K562 (cell line): ENCODE data around the gene DDX50. TPM values are rescaled to one million over a fixed set of nuclear protein-coding genes. Genes with fewer than 3 reads are reported as not detected.

ENCODE experiments used
- BHLHE40 ChIP-seq: IDR thresholded peaks from 2 replicates; pipeline ENCODE4 v1.6.1; 2011; ENCODE audit warnings: low read length, improper control_type of control experiment
- C11orf30 ChIP-seq: fragments of 450-650 bp; IDR thresholded peaks from 2 replicates; pipeline ENCODE4 v1.6.1; 2016; ENCODE audit warnings: low read depth, mild to moderate bottlenecking
- CBX2 ChIP-seq: fragments of 200-600 bp; sonication (generic); IDR thresholded peaks from one replicate; pipeline ENCODE4 v1.6.1; 2012; ENCODE audit warnings: mild to moderate bottlenecking, low read length, inconsistent platforms; ENCODE audit not compliant: insufficient read depth, poor library complexity, severe bottlenecking
- CREB1 ChIP-seq, 2 experiments: sonication (generic) in 1 of 2; formaldehyde crosslinking in 1 of 2; IDR thresholded peaks; 2 replicates each; pipeline versions ENCODE4 v1.6.1 to v1.8.0; 2012 to 2022; ENCODE audit warnings: inconsistent platforms in 1 of 2, mild to moderate bottlenecking in 1 of 2, missing genetic modification reagents in 1 of 2, moderate library complexity in 1 of 2
- CREM ChIP-seq: IDR thresholded peaks from 2 replicates; pipeline ENCODE4 v1.6.1; 2014; ENCODE audit warnings: antibody characterized with exemption, low read depth
- ERF ChIP-seq: fragments of 450-650 bp; formaldehyde crosslinking; IDR thresholded peaks from 2 replicates; pipeline ENCODE4 v1.4.0; 2020; ENCODE audit warnings: mild to moderate bottlenecking, mixed read lengths
- ESRRB ChIP-seq: fragments of 250-450 bp; sonication (Bioruptor Pico); IDR thresholded peaks from 2 replicates; pipeline ENCODE4 v1.5.0; 2020; ENCODE audit warnings: mild to moderate bottlenecking, moderate library complexity, borderline replicate concordance
- FUS ChIP-seq: fragments of 200-400 bp; formaldehyde crosslinking; optimal IDR thresholded peaks from 2 replicates; pipeline ENCODE3; 2017; ENCODE audit warnings: low read depth, low read length
- IRF2 ChIP-seq: sonication (generic); formaldehyde crosslinking; IDR thresholded peaks from 2 replicates; pipeline ENCODE4 v1.8.1; 2022; ENCODE audit warnings: mild to moderate bottlenecking, missing genetic modification reagents
- JUN ChIP-seq, 2 experiments: sonication (generic) in 1 of 2; formaldehyde crosslinking in 1 of 2; IDR thresholded peaks; 2 replicates each; pipeline versions ENCODE4 v1.6.1 to v1.8.0; 2012 to 2022; ENCODE audit warnings: borderline replicate concordance in 2 of 2, mild to moderate bottlenecking in 2 of 2, improper control_type of control experiment in 1 of 2, low read depth in 1 of 2, low read length in 1 of 2, missing genetic modification reagents in 1 of 2
- KLF6 ChIP-seq: fragments of 250-450 bp; sonication (Bioruptor Pico); IDR thresholded peaks from 2 replicates; pipeline ENCODE4 v1.4.0; 2020; ENCODE audit warnings: mild to moderate bottlenecking, moderate library complexity, borderline replicate concordance
- MAFK ChIP-seq: IDR thresholded peaks from 2 replicates; pipeline ENCODE4 v1.6.1; 2011; ENCODE audit warnings: low read length, improper control_type of control experiment
- POLR2H ChIP-seq: IDR thresholded peaks from 2 replicates; pipeline ENCODE4 v1.6.1; 2016; ENCODE audit warnings: missing genetic modification characterization, low read depth, mild to moderate bottlenecking, control low read depth, missing compliant biosample characterization, moderate library complexity
- RBBP5 ChIP-seq: fragments of 200-600 bp; sonication (generic); IDR thresholded peaks from 2 replicates; pipeline ENCODE4 v1.6.1; 2012; ENCODE audit warnings: borderline replicate concordance, mild to moderate bottlenecking, low read length, control low read depth, inconsistent platforms; ENCODE audit not compliant: insufficient read depth, poor library complexity, severe bottlenecking
- RBM17 ChIP-seq: fragments of 200-400 bp; formaldehyde crosslinking; IDR thresholded peaks from 2 replicates; pipeline ENCODE4 v1.6.1; 2017; ENCODE audit warnings: low read depth, mild to moderate bottlenecking, low read length, borderline replicate concordance
- SMARCA4 ChIP-seq: fragments of 450-650 bp; IDR thresholded peaks from 2 replicates; pipeline ENCODE4 v1.6.1; 2016
- SMC3 ChIP-seq: conservative IDR thresholded peaks from 2 replicates; pipeline ENCODE4 v1.6.1; 2011; ENCODE audit warnings: low read depth, low read length, improper control_type of control experiment; ENCODE audit not compliant: insufficient read depth
- TEAD4 ChIP-seq, 2 experiments: sonication (generic) in 1 of 2; formaldehyde crosslinking in 1 of 2; IDR thresholded peaks; 2 replicates each; pipeline versions ENCODE4 v1.6.1 to v1.8.0; 2012 to 2022; ENCODE audit warnings: borderline replicate concordance in 1 of 2, inconsistent platforms in 1 of 2, low read length in 1 of 2, mild to moderate bottlenecking in 1 of 2, missing genetic modification reagents in 1 of 2
- XRCC4 ChIP-seq: IDR thresholded peaks from one replicate; pipeline ENCODE4 v1.6.1; 2011; ENCODE audit not compliant: insufficient read depth, insufficient read length; ENCODE audit errors: extremely low read depth
- YBX1 ChIP-seq: fragments of 450-650 bp; IDR thresholded peaks from 2 replicates; pipeline ENCODE4 v1.7.1; 2016; ENCODE audit warnings: mild to moderate bottlenecking
- ZNF212 ChIP-seq: fragments of 450-650 bp; formaldehyde crosslinking; IDR thresholded peaks from 2 replicates; pipeline ENCODE4 v1.4.0; 2020; ENCODE audit warnings: mild to moderate bottlenecking
- ZNF282 ChIP-seq: sonication (generic); formaldehyde crosslinking; IDR thresholded peaks from 2 replicates; pipeline ENCODE4 v1.8.1; 2023; ENCODE audit warnings: missing genetic modification reagents
- ZNF3 ChIP-seq: fragments of 250-450 bp; sonication (Bioruptor Pico); IDR thresholded peaks from 2 replicates; pipeline ENCODE4 v1.5.0; 2021; ENCODE audit warnings: mild to moderate bottlenecking, moderate library complexity
- ZNF449 ChIP-seq: fragments of 250-450 bp; sonication (Bioruptor Pico); IDR thresholded peaks from 2 replicates; pipeline ENCODE4 v1.8.0; 2022; ENCODE audit warnings: moderate library complexity, mild to moderate bottlenecking, inconsistent platforms
- ZNF589 ChIP-seq: fragments of 200-800 bp; sonication (Bioruptor generic); IDR thresholded peaks from 2 replicates; pipeline ENCODE4 v1.6.1; 2016; ENCODE audit warnings: low read depth, missing genetic modification characterization, missing compliant biosample characterization
- ZNF75A ChIP-seq: fragments of 450-650 bp; formaldehyde crosslinking; IDR thresholded peaks from 2 replicates; pipeline ENCODE4 v1.4.0; 2020; ENCODE audit warnings: mild to moderate bottlenecking
- polyA plus RNA-seq, 8 experiments: library from polyadenylated mRNA; depleted of rRNA in 4 of 8; stranded (reverse) in 5 of 8; unstranded in 3 of 8; fragments of >200 nt; fragmentation: Nextera tagmentation in 2 of 8; fragmentation: Illumina TruSeq in 1 of 8; extraction: Ambion mirVana in 2 of 8; extraction: Trizol in 1 of 8; gene quantifications; 2 replicates each; pipeline versions ENCODE4 v1.2.1 to v1.2.3, GENCODE V29; 2011 to 2014; ENCODE audit warnings: inconsistent platforms in 1 of 8, missing spikeins in 1 of 8
- total RNA-seq, 7 experiments: library from RNA; depleted of rRNA in 6 of 7; stranded (reverse); fragments of >200 nt in 6 of 7; fragmentation: Illumina TruSeq in 2 of 7; extraction: Trizol in 2 of 7; gene quantifications; 2 replicates each; pipeline versions ENCODE4 v1.2.1 to v1.2.3, GENCODE V29; 2011 to 2021; ENCODE audit warnings: low replicate concordance in 1 of 7

DDX50 gene
- total and polyA plus RNA-seq, 9 of the 15 experiments (the other 6 are each of a cell fraction or from before 2014, with no cell fraction given), result 36.7 to 86.8 (median 57.4) TPM

DNA sequence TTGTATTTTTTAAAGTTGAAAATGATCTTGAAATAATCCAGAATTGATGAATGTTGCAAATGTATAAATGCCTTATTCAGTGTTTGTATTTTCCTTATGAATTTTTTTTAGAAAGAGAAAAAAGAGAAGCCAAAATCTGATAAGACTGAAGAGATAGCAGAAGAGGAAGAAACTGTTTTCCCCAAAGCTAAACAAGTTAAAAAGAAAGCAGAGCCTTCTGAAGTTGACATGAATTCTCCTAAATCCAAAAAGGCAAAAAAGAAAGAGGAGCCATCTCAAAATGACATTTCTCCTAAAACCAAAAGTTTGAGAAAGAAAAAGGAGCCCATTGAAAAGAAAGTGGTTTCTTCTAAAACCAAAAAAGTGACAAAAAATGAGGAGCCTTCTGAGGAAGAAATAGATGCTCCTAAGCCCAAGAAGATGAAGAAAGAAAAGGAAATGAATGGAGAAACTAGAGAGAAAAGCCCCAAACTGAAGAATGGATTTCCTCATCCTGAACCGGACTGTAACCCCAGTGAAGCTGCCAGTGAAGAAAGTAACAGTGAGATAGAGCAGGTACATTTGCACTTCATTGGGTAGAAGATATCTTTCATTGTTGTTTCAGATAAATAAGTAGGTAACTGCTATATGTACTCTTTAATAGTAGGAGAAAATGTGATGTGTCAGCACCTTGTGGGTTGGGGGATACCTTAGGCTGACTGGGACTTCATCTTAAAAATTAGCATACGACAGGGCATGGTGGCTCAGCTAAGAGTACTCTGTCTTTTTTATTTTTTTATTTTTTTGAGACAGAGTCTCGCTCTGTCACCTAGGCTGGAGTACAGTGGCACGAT is 58.8 kb downstream of the DDX50 start (continued):
- TF ChIP-seq ZNF449 (CRISPR knock-in tag) (no peak), CREM (no peak), ZNF3 (CRISPR knock-in tag) (no peak), ERF (CRISPR knock-in tag) (no peak), C11orf30 (peak; percentile 90), KLF6 (CRISPR knock-in tag) (no peak), TEAD4 (IDR thresholded peaks at IDR 0.05; ENCODE audit: low read length) (no peak), TEAD4 (CRISPR knock-in tag; IDR thresholded peaks at IDR 0.05; ENCODE audit: borderline replicate concordance) (no peak), ZNF212 (no peak), BHLHE40 (no peak), POLR2H (tag) (peak; percentile 47; the same call in 1 of the 2 replicates), ZNF75A (CRISPR knock-in tag) (no peak), ESRRB (no peak), CBX2 (no peak), IRF2 (CRISPR knock-in tag) (no peak), JUN (IDR thresholded peaks at IDR 0.05; ENCODE audit: borderline replicate concordance, low read depth, low read length) (no peak), JUN (CRISPR knock-in tag; IDR thresholded peaks at IDR 0.05; ENCODE audit: borderline replicate concordance) (no peak), RBBP5 (no peak), YBX1 (no peak), RBM17 (no peak), SMC3 (no peak), ZNF589 (CRISPR knock-in tag) (no peak), XRCC4 (no peak), ZNF282 (no peak), SMARCA4 (peak; percentile 52; the same call in 1 of the 2 replicates), FUS (no peak), MAFK (peak; percentile 89), CREB1 (IDR thresholded peaks at IDR 0.05) (no peak), CREB1 (CRISPR knock-in tag; IDR thresholded peaks at IDR 0.05) (no peak)
